Body of pancreas (tissue), 4 donors: Measurements from ENCODE around the gene EIF3F.

Experiments
- POLR2A ChIP-seq, 3 donors: fragments of 450-650 bp; IDR thresholded peaks; one replicate each; pipeline ENCODE4 v1.6.1; 2016; ENCODE audit warnings: antibody characterized with exemption in 3 of 3, mild to moderate bottlenecking in 2 of 3
- TF ChIP-seq, protein P1 (sequence below), 7 experiments: fragments of 450-650 bp in 4 of 7; fragments of 200-600 bp in 3 of 7; sonication (generic) in 3 of 7; IDR thresholded peaks; one replicate each; pipeline ENCODE4 v1.5.1; 2016 to 2019; ENCODE audit warnings: antibody characterized with exemption in 7 of 7

DNA sequence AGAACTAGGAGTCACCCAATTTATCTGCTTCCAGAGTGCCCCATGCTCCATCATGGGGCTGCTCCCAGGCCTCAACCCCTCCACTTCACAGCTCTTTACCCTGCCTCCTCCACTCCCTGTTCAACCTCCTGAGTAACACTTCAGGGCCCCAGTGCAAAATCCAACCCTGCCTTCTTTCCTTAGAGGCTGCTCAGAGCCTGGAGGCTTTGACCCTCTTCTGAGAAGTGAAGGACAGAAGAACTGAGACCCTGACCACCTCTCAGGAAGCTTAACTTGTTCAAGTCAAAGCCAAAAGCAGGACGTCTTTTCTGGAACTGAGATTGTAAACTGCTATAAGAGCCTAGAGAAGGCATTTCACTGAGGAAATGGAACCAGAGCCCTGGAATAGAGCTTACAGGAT is 15.5 kb downstream of the EIF3F start:
- TF ChIP-seq, protein P1, sequence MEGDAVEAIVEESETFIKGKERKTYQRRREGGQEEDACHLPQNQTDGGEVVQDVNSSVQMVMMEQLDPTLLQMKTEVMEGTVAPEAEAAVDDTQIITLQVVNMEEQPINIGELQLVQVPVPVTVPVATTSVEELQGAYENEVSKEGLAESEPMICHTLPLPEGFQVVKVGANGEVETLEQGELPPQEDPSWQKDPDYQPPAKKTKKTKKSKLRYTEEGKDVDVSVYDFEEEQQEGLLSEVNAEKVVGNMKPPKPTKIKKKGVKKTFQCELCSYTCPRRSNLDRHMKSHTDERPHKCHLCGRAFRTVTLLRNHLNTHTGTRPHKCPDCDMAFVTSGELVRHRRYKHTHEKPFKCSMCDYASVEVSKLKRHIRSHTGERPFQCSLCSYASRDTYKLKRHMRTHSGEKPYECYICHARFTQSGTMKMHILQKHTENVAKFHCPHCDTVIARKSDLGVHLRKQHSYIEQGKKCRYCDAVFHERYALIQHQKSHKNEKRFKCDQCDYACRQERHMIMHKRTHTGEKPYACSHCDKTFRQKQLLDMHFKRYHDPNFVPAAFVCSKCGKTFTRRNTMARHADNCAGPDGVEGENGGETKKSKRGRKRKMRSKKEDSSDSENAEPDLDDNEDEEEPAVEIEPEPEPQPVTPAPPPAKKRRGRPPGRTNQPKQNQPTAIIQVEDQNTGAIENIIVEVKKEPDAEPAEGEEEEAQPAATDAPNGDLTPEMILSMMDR (IDR thresholded peaks at IDR 0.05) = no peak
- TF ChIP-seq POLR2A (IDR thresholded peaks at IDR 0.05) = no peak
